CD8-positive, alpha-beta memory T cell (primary cell): Measurements from ENCODE around the gene SHISA6. TPM values are rescaled to one million over a fixed set of nuclear protein-coding genes. Genes with fewer than 3 reads are reported as not detected.
A peak's percentile ranks its signal among the peaks of the same experiment; 100 is the strongest.

Source experiments
- CTCF ChIA-PET: fragments of 350-600 bp; sonication (Branson Sonifier 250); formaldehyde crosslinking; loops from one replicate; lab custom pipeline; 2021; ENCODE audit warnings: antibody characterized with exemption; lab: Charles Lee
- POLR2A ChIA-PET: fragments of 350-600 bp; sonication (Branson Sonifier 250); formaldehyde crosslinking; loops from one replicate; lab custom pipeline; 2021; ENCODE audit warnings: antibody characterized with exemption; lab: Charles Lee
- DNase-seq, 5 donors: peaks; one replicate each; pipeline versions ENCODE4 v3.0.0 to v3.0.0-alpha.2; 2020 to 2022; ENCODE audit warnings: mixed read lengths in 1 of 5
- H3K27ac ChIP-seq: one replicate; pipeline ENCODE4 v1.7.0; 2013; ENCODE audit warnings: low read depth, mild to moderate bottlenecking, low read length, moderate library complexity
- H3K27me3 ChIP-seq: 2 replicates; pipeline ENCODE4 v1.7.0; 2013; ENCODE audit warnings: low read length, mild to moderate bottlenecking; ENCODE audit not compliant: insufficient read depth, poor library complexity, severe bottlenecking
- H3K36me3 ChIP-seq: 2 replicates; pipeline ENCODE4 v1.7.0; 2013; ENCODE audit warnings: mild to moderate bottlenecking, low read length, moderate library complexity; ENCODE audit not compliant: insufficient read depth
- H3K4me1 ChIP-seq: 2 replicates; pipeline ENCODE4 v1.7.0; 2013; ENCODE audit warnings: mild to moderate bottlenecking, low read length, moderate library complexity; ENCODE audit not compliant: insufficient read depth
- H3K4me3 ChIP-seq: 2 replicates; pipeline ENCODE4 v1.7.0; 2013; ENCODE audit warnings: mild to moderate bottlenecking, low read length
- H3K9me3 ChIP-seq: 2 replicates; pipeline ENCODE4 v1.7.0; 2013; ENCODE audit warnings: mild to moderate bottlenecking, low read length
- H3K27ac Mint-ChIP-seq, 8 donors: one replicate each; pipeline ENCODE4 v1.8.0; 2020 to 2021; ENCODE audit warnings: mixed read lengths in 8 of 8, mild to moderate bottlenecking in 6 of 8, inconsistent platforms in 3 of 8, moderate library complexity in 3 of 8
- H3K27me3 Mint-ChIP-seq, 2 donors: one replicate each; pipeline ENCODE4 v1.8.0; 2020 to 2021; ENCODE audit warnings: mixed read lengths in 2 of 2, mild to moderate bottlenecking in 1 of 2, moderate library complexity in 1 of 2
- H3K36me3 Mint-ChIP-seq, 3 donors: one replicate each; pipeline ENCODE4 v1.8.0; 2020 to 2021; ENCODE audit warnings: mixed read lengths in 3 of 3, inconsistent platforms in 1 of 3, mild to moderate bottlenecking in 1 of 3
- H3K4me1 Mint-ChIP-seq, 3 donors: one replicate each; pipeline ENCODE4 v1.8.0; 2020 to 2021; ENCODE audit warnings: mixed read lengths in 3 of 3, inconsistent platforms in 1 of 3, mild to moderate bottlenecking in 1 of 3
- H3K4me3 Mint-ChIP-seq, 7 donors: one replicate each; pipeline ENCODE4 v1.8.0; 2020 to 2021; ENCODE audit warnings: mixed read lengths in 7 of 7, mild to moderate bottlenecking in 6 of 7, moderate library complexity in 4 of 7, inconsistent platforms in 2 of 7
- H3K9me3 Mint-ChIP-seq, 5 donors: one replicate each; pipeline ENCODE4 v1.8.0; 2020 to 2022; ENCODE audit warnings: mixed read lengths in 5 of 5, mild to moderate bottlenecking in 3 of 5, moderate library complexity in 2 of 5, inconsistent platforms in 1 of 5
- polyA plus RNA-seq: library from polyadenylated mRNA; unstranded; fragments of 300-500 nt; fragmentation: Illumina TruSeq; gene quantifications from one replicate; pipeline ENCODE4 v1.2.3, GENCODE V29; 2021
- total RNA-seq, 2 experiments: library from RNA; stranded (reverse); gene quantifications; one replicate each; pipeline ENCODE4 v1.2.3, GENCODE V29; 2021

Gene SHISA6
- total and polyA plus RNA-seq, 3 experiments from 2014 or later = not detected

DNA sequence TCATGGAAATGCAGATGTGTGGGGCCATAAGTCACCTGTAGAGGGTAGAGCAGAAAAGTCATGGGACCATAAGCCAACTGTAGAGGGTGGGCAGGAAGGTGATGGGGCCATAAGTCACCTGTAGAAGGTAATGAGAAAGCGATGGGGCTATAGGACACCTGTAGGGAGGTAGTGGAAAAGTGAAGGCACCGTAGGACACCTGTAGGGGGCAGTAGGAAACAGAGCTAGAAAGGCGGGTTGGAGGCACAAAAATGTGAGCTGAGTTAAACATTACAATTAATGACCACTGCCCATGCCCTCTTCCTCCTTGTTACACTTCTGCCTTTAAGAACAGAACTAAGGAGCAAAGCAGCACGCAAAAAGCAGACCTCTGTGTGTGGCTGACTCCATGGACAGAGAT is 150.1 kb downstream of the SHISA6 start:
- Histone ChIP-seq H3K27me3 (no peaks in the 10 kb centered on the region), H3K9me3 (no peaks in the 10 kb centered on the region), H3K4me1 (no peaks in the 10 kb centered on the region), H3K36me3 (no peaks in the 10 kb centered on the region), H3K27ac (no peak overlapping the region), H3K4me3 (no peak overlapping the region)
- ChIA-PET POLR2A (no interaction called here), CTCF (no interaction called here)
- Mint-ChIP-seq H3K9me3 (peaks cover 0 to 7% (median 2%) of the 10 kb centered on the region in 5 donors), H3K36me3 (no peaks in the 10 kb centered on the region), H3K27ac (peak overlapping the region in 1 of 8 donors; percentile 15), H3K27me3 (peaks cover 0 to 2% of the 10 kb centered on the region in 2 donors), H3K4me3 (no peak overlapping the region), H3K4me1 (no peaks in the 10 kb centered on the region)
- no peak for DNase-seq

DNA sequence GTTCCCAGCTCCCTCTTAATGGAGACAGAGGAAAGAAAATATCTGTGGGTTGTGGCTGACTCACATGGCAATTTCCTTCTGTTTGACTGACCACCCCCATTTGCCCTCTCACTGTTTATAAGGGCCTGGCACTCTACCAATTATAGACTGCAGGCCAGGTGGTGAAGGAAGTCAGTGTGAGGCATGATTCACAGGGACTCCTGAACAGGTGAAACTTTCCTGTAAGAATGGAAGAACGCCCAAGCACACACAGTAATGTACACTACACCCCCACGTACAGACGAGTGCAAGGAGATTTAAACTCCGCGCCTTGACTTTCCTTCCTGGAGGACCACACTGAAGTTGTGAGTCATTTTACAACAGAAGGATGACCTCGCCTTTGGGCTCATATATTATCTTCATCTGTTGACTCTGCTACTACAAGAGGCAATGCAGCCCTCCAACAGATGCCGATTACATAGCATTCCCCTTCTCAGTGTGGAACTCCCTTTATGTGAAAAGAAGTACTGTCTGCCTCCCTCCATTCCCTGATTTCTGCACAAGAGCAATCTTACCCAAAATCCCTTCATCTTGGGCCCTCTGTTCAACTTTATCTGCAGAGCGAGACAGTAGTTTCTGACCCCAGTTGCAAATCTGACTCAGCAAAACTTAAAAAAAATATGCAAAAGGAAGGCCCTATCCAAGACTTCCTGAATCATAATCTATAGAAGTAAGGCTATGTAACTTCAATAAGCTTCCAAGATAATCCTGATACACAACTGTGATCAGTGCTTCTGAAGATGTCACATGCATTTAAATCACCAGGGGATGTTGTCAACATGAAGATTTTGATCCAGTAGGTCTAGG is 163.6 kb downstream of the SHISA6 start:
- no peaks in the 10 kb centered on the region for H3K4me1 ChIP-seq
- no peak overlapping the region for H3K27ac Mint-ChIP-seq
- peaks cover 0 to 2% (median 0%) of the 10 kb centered on the region in 3 donors for H3K36me3 Mint-ChIP-seq
- DNase-seq = no peak
- peaks cover 4 to 18% (median 15%) of the 10 kb centered on the region in 5 donors for H3K9me3 Mint-ChIP-seq
- no peak overlapping the region for H3K4me3 Mint-ChIP-seq
- no peak overlapping the region for H3K27ac ChIP-seq
- H3K4me1 Mint-ChIP-seq = no peaks in the 10 kb centered on the region
- no peaks in the 10 kb centered on the region for H3K9me3 ChIP-seq
- H3K36me3 ChIP-seq = no peaks in the 10 kb centered on the region
- ChIA-PET CTCF (no interaction called here), POLR2A (no interaction called here)
- H3K27me3 ChIP-seq = no peaks in the 10 kb centered on the region
- H3K4me3 ChIP-seq = no peak overlapping the region
- no peaks in the 10 kb centered on the region for H3K27me3 Mint-ChIP-seq

DNA sequence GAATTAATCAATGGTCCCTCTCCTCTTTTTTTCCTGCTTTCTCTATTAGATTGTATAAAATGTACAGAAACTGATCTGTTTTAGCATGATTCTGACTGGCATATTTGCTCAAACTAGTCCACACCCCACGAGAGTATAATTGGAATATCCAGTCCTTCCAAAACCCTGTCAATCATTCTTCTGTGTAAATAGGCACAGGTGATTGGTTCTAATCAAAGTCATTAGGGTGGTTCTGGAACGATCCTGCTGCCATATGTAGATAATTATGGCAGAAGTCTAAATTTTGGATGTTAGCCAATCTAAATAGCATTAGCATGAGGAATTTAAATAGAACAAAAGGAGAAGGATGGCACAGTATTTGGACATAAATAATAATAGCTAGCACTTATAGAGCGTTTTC is 165.7 kb downstream of the SHISA6 start:
- H3K27me3 Mint-ChIP-seq = no peaks in the 10 kb centered on the region
- H3K36me3 Mint-ChIP-seq = peaks cover 0 to 2% (median 0%) of the 10 kb centered on the region in 3 donors
- DNase-seq = no peak
- H3K4me1 ChIP-seq = no peaks in the 10 kb centered on the region
- peaks cover 2 to 10% (median 9%) of the 10 kb centered on the region in 5 donors for H3K9me3 Mint-ChIP-seq
- H3K9me3 ChIP-seq = no peaks in the 10 kb centered on the region
- ChIA-PET POLR2A (no interaction called here), CTCF (no interaction called here)
- no peaks in the 10 kb centered on the region for H3K36me3 ChIP-seq
- H3K4me3 Mint-ChIP-seq = no peak overlapping the region
- H3K4me3 ChIP-seq = no peak overlapping the region
- no peak overlapping the region for H3K27ac ChIP-seq
- H3K27ac Mint-ChIP-seq = no peak overlapping the region
- H3K27me3 ChIP-seq = no peaks in the 10 kb centered on the region
- no peaks in the 10 kb centered on the region for H3K4me1 Mint-ChIP-seq

DNA sequence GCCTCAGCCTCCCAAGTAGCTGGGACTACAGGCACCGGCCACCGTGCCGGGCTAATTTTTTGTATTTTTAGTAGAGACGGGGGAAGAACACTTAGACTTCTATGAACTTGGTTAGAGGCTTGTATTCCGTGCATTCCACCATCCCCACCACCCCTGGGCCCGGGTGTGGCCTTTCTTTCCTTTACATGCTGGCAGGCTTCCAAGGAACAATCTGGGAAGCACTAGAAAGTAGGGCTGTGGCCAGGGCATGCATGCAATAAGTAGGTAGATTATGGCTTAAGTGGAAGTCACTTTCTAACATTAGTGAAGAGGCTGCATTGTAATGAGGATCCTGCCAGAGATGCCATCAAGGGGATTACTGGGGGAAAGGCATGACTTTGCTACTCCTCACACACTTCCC is 171.6 kb downstream of the SHISA6 start:
- no peak overlapping the region for H3K27ac ChIP-seq
- no peak overlapping the region for H3K4me3 ChIP-seq
- peaks cover 0 to 6% (median 3%) of the 10 kb centered on the region in 5 donors for H3K9me3 Mint-ChIP-seq
- no peaks in the 10 kb centered on the region for H3K9me3 ChIP-seq
- H3K27ac Mint-ChIP-seq = no peak overlapping the region
- H3K36me3 Mint-ChIP-seq = no peaks in the 10 kb centered on the region
- CTCF ChIA-PET = no interaction called here
- H3K4me1 ChIP-seq = no peaks in the 10 kb centered on the region
- H3K27me3 ChIP-seq = no peaks in the 10 kb centered on the region
- H3K27me3 Mint-ChIP-seq = no peaks in the 10 kb centered on the region
- no peak overlapping the region for H3K4me3 Mint-ChIP-seq
- no peaks in the 10 kb centered on the region for H3K4me1 Mint-ChIP-seq
- no peaks in the 10 kb centered on the region for H3K36me3 ChIP-seq
- DNase-seq = no peak
- POLR2A ChIA-PET = no interaction called here

DNA sequence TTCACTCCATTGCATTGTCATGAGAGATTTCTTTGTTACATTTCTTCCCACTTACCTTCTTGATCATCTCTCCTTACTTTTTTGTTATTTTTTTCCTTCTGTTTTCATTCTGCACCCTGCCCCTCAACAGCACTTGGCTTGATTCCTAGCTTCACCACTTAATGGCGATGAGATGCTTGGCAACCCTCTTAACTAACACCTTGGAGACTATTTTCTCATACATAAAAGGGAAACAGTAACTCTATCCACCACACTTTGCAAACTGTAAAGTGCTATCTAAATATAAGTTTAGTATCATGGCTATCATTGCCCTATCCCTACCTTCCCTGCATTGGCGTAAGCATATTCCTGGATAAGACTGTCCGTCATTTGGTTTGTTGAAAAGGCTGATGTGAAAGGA is 177.3 kb downstream of the SHISA6 start:
- ChIA-PET POLR2A (no interaction called here), CTCF (no interaction called here)
- no peak for DNase-seq

DNA sequence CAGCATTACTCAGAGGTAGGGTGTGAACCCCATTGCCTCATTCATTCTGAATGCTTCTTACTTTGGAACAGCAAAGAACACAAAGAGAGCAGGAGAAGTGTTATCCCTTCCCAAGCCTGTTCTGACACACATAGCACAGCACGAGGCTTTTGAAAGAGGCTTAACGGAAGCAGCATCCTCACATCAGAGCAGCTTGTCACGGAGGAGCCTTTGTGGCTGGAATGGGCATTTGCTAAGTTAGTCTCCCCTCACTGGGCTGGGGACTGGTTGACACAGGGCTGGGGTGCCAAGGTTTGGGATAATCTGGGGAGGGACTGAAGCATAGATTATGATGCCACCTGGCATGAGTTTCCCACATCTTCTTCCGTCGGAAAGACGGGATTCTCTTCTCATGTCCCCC is 189.7 kb downstream of the SHISA6 start:
- Histone ChIP-seq H3K27ac (no peak overlapping the region), H3K4me1 (no peaks in the 10 kb centered on the region), H3K27me3 (no peaks in the 10 kb centered on the region), H3K4me3 (no peak overlapping the region), H3K36me3 (no peaks in the 10 kb centered on the region), H3K9me3 (no peaks in the 10 kb centered on the region)
- H3K27ac Mint-ChIP-seq = no peak overlapping the region
- H3K4me3 Mint-ChIP-seq = no peak overlapping the region
- ChIA-PET CTCF (no interaction called here), POLR2A (no interaction called here)
- H3K36me3 Mint-ChIP-seq = no peaks in the 10 kb centered on the region
- H3K9me3 Mint-ChIP-seq = peaks cover 9 to 23% (median 11%) of the 10 kb centered on the region in 5 donors
- H3K4me1 Mint-ChIP-seq = no peaks in the 10 kb centered on the region
- no peak for DNase-seq
- peaks cover 0 to 2% of the 10 kb centered on the region in 2 donors for H3K27me3 Mint-ChIP-seq

More for the DNA sequence above, 177.3 kb downstream of the SHISA6 start:
- Mint-ChIP-seq H3K27me3 (no peaks in the 10 kb centered on the region), H3K27ac (no peak overlapping the region), H3K4me3 (no peak overlapping the region), H3K9me3 (peaks cover 2 to 10% (median 3%) of the 10 kb centered on the region in 5 donors), H3K4me1 (no peaks in the 10 kb centered on the region), H3K36me3 (no peaks in the 10 kb centered on the region)
- no peak overlapping the region for H3K4me3 ChIP-seq
- no peaks in the 10 kb centered on the region for H3K9me3 ChIP-seq
- no peaks in the 10 kb centered on the region for H3K4me1 ChIP-seq
- no peaks in the 10 kb centered on the region for H3K36me3 ChIP-seq
- H3K27me3 ChIP-seq = no peaks in the 10 kb centered on the region
- no peak overlapping the region for H3K27ac ChIP-seq

DNA sequence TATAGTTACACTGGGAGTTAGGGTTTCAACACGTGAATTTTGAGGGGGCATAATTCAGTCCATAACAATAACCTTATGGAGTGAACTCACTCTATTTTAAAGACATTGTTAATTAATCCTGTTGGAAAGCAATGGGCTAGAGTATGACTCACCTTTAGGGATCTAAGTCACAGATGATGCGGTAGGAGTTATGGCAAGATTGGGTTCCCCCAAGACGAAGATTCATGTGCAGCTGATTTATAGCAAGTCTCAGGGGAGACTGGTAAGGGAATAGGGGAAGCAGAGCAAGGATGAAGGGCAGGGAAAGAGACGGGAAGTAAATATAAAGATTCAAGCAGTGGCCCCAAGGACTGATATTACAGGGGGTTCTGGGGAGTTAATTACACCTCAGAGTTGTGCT is 197.7 kb downstream of the SHISA6 start:
- ChIA-PET POLR2A (no interaction called here), CTCF (no interaction called here)
- no peak for DNase-seq
- Histone ChIP-seq H3K36me3 (no peaks in the 10 kb centered on the region), H3K27ac (no peak overlapping the region), H3K27me3 (no peaks in the 10 kb centered on the region), H3K9me3 (no peaks in the 10 kb centered on the region), H3K4me1 (no peaks in the 10 kb centered on the region), H3K4me3 (no peak overlapping the region)
- no peaks in the 10 kb centered on the region for H3K4me1 Mint-ChIP-seq
- H3K36me3 Mint-ChIP-seq = no peaks in the 10 kb centered on the region
- H3K27me3 Mint-ChIP-seq = no peaks in the 10 kb centered on the region
- H3K4me3 Mint-ChIP-seq = no peak overlapping the region
- no peak overlapping the region for H3K27ac Mint-ChIP-seq
- peaks cover 0 to 9% (median 7%) of the 10 kb centered on the region in 5 donors for H3K9me3 Mint-ChIP-seq

DNA sequence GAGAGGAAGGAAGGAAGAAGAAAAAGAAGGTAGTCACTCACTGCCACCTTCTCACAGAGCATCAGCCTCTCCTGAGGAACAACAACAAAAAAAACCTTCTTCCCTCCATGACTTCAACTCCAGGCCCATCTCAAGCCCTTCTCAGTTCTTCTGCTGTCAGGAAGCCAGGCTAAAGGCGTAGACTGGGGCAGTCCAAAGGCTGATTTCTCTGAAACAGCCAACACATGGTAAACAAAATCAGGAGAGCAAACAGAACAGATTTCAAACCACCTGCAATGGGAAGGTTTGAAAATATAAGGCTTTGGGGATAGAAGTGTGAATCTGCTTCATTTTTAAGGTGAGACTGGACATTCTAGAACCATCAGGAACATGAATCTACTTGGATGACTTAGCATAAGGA is 200.0 kb downstream of the SHISA6 start:
- H3K4me3 ChIP-seq = no peak overlapping the region
- CTCF ChIA-PET = no interaction called here
- H3K9me3 ChIP-seq = no peaks in the 10 kb centered on the region
- POLR2A ChIA-PET = no interaction called here
- Mint-ChIP-seq H3K36me3 (no peaks in the 10 kb centered on the region), H3K9me3 (peaks cover 0 to 8% (median 6%) of the 10 kb centered on the region in 5 donors), H3K27ac (no peak overlapping the region), H3K27me3 (no peaks in the 10 kb centered on the region), H3K4me1 (no peaks in the 10 kb centered on the region), H3K4me3 (no peak overlapping the region)
- no peak overlapping the region for H3K27ac ChIP-seq
- DNase-seq = no peak
- no peaks in the 10 kb centered on the region for H3K4me1 ChIP-seq
- H3K36me3 ChIP-seq = no peaks in the 10 kb centered on the region
- no peaks in the 10 kb centered on the region for H3K27me3 ChIP-seq
